ENCODE measurements around the gene IVL. TPM values are rescaled to one million over a fixed set of nuclear protein-coding genes. Genes with fewer than 3 reads are reported as not detected.

The IVL gene
- polyA plus RNA-seq, 1 of the 3 experiments (the other 2 are of a cell fraction) = 0.64 TPM

- H3K4me2 ChIP-seq = no peak overlapping the region
- no peaks in the 10 kb centered on the region for H3F3A ChIP-seq (replicated peaks; ENCODE audit: insufficient read depth)
- ChIA-PET CTCF (no interaction called here), POLR2A (no interaction called here)
- no peak for DNase-seq
- 2% methylated on average over 7 of the region's 10 CpGs for WGBS (ENCODE audit: low lambda C conversion rate)
- H3K4me3 ChIP-seq (ENCODE audit: low read depth in 2 of 2, low read length in 1 of 2) = no peak overlapping the region
- H3K27me3 ChIP-seq (ENCODE audit: insufficient read depth) = peaks cover 10% of the 10 kb centered on the region; the same call in 1 of the 2 replicates
- H3K9me2 ChIP-seq = no peaks in the 10 kb centered on the region
- no peaks in the 10 kb centered on the region for H3K9me3 ChIP-seq
- no peaks in the 10 kb centered on the region for H4K20me1 ChIP-seq (ENCODE audit: insufficient read depth)
- no peaks in the 10 kb centered on the region for H3K36me3 ChIP-seq (replicated peaks in 1 of 2; ENCODE audit: control insufficient read depth in 1 of 2, insufficient read depth in 2 of 2, low read length in 1 of 2)
- no peak overlapping the region for H3K27ac ChIP-seq (ENCODE audit: low read depth in 2 of 2, low read length in 1 of 2)
- no peak overlapping the region for H2AFZ ChIP-seq (ENCODE audit: low read depth)
- no peaks in the 10 kb centered on the region for H3K79me2 ChIP-seq (ENCODE audit: insufficient read depth)
- H3K4me1 ChIP-seq (ENCODE audit: control insufficient read depth in 1 of 2, insufficient read depth in 2 of 2, low read depth in 1 of 2, low read length in 1 of 2) = no peaks in the 10 kb centered on the region
- H3K9ac ChIP-seq = no peak overlapping the region
- TF ChIP-seq CHD2 (IDR thresholded peaks at IDR 0.05; ENCODE audit: low read length, partially characterized antibody) (no peak), JUND (IDR thresholded peaks at IDR 0.05) (no peak), TCF12 (IDR thresholded peaks at IDR 0.05) (no peak), TEAD4 (IDR thresholded peaks at IDR 0.05; ENCODE audit: borderline replicate concordance, insufficient read depth) (no peak), MEF2A (IDR thresholded peaks at IDR 0.05; ENCODE audit: borderline replicate concordance, low read depth) (no peak), RCOR1 (IDR thresholded peaks at IDR 0.05; ENCODE audit: low read length) (no peak), MXI1 (IDR thresholded peaks at IDR 0.05; ENCODE audit: low read depth, low read length) (no peak), SMC3 (IDR thresholded peaks at IDR 0.05; ENCODE audit: low read depth, low read length) (no peak), RFX5 (IDR thresholded peaks at IDR 0.05; ENCODE audit: low read length) (no peak), SIN3A (IDR thresholded peaks at IDR 0.05; ENCODE audit: borderline replicate concordance, low read depth, low read length) (no peak), TAF1 (IDR thresholded peaks at IDR 0.05; ENCODE audit: borderline replicate concordance, low read depth, low read length) (no peak), EZH2phosphoT487 (IDR thresholded peaks at IDR 0.05; ENCODE audit: borderline replicate concordance, low read depth) (no peak), NFIC (IDR thresholded peaks at IDR 0.05; ENCODE audit: borderline replicate concordance) (no peak)
- TF ChIP-seq, protein P1, sequence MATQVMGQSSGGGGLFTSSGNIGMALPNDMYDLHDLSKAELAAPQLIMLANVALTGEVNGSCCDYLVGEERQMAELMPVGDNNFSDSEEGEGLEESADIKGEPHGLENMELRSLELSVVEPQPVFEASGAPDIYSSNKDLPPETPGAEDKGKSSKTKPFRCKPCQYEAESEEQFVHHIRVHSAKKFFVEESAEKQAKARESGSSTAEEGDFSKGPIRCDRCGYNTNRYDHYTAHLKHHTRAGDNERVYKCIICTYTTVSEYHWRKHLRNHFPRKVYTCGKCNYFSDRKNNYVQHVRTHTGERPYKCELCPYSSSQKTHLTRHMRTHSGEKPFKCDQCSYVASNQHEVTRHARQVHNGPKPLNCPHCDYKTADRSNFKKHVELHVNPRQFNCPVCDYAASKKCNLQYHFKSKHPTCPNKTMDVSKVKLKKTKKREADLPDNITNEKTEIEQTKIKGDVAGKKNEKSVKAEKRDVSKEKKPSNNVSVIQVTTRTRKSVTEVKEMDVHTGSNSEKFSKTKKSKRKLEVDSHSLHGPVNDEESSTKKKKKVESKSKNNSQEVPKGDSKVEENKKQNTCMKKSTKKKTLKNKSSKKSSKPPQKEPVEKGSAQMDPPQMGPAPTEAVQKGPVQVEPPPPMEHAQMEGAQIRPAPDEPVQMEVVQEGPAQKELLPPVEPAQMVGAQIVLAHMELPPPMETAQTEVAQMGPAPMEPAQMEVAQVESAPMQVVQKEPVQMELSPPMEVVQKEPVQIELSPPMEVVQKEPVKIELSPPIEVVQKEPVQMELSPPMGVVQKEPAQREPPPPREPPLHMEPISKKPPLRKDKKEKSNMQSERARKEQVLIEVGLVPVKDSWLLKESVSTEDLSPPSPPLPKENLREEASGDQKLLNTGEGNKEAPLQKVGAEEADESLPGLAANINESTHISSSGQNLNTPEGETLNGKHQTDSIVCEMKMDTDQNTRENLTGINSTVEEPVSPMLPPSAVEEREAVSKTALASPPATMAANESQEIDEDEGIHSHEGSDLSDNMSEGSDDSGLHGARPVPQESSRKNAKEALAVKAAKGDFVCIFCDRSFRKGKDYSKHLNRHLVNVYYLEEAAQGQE (IDR thresholded peaks at IDR 0.05; ENCODE audit: low read depth, low read length) = no peak
Measured at GRCh38 chr1:152960452-152961044, 52.2 kb downstream of the IVL start.

Other genes starting within 250 kb of the IVL start
- not detected in 2 replicates for gene LCE2D, start 245.2 kb upstream of the IVL start, polyA plus RNA-seq (2012; rRNA removed)
- gene LCE2C, start 233.3 kb upstream of the IVL start, polyA plus RNA-seq (2012; rRNA removed) = not detected in 2 replicates
- not detected in 2 replicates for gene LCE2B, start 222.4 kb upstream of the IVL start, polyA plus RNA-seq (2012; rRNA removed)
- not detected in 2 replicates for gene LCE2A, start 210.2 kb upstream of the IVL start, polyA plus RNA-seq (2012; rRNA removed)
- gene LCE4A, start 200.4 kb upstream of the IVL start, polyA plus RNA-seq (2012; rRNA removed) = not detected in 2 replicates
- not detected in 2 replicates for gene KPRP, start 150.5 kb upstream of the IVL start, polyA plus RNA-seq (2012; rRNA removed)
- not detected in 2 replicates for gene LCE1F, start 133.4 kb upstream of the IVL start, polyA plus RNA-seq (2012; rRNA removed)
- not detected in 2 replicates for gene LCE1E, start 122.3 kb upstream of the IVL start, polyA plus RNA-seq (2012; rRNA removed)
- not detected in 2 replicates for gene LCE1D, start 111.8 kb upstream of the IVL start, polyA plus RNA-seq (2012; rRNA removed)
- not detected in 2 replicates for gene LCE1C, start 101.9 kb upstream of the IVL start, polyA plus RNA-seq (2012; rRNA removed)
- not detected in 2 replicates for gene LCE1B, start 96.6 kb upstream of the IVL start, polyA plus RNA-seq (2012; rRNA removed)
- gene LCE1A, start 81.1 kb upstream of the IVL start, polyA plus RNA-seq (2012; rRNA removed) = not detected in 2 replicates
- not detected in 2 replicates for gene LCE6A, start 65.7 kb upstream of the IVL start, polyA plus RNA-seq (2012; rRNA removed)
- not detected in 2 replicates for gene LCE7A, start 48.5 kb upstream of the IVL start, polyA plus RNA-seq (2012; rRNA removed)
- not detected in 2 replicates for gene SMCP, start 30.2 kb upstream of the IVL start, polyA plus RNA-seq (2012; rRNA removed)
- not detected in 2 replicates for gene SPRR5, start 38.7 kb downstream of the IVL start, polyA plus RNA-seq (2012; rRNA removed)
- gene SPRR4, start 62.1 kb downstream of the IVL start, polyA plus RNA-seq (2012; rRNA removed) = not detected in 2 replicates
- not detected in 2 replicates for gene SPRR1A, start 75.5 kb downstream of the IVL start, polyA plus RNA-seq (2012; rRNA removed)
- gene SPRR3, start 93.2 kb downstream of the IVL start, polyA plus RNA-seq (2012; rRNA removed) = not detected in 2 replicates
- not detected in 2 replicates for gene SPRR1B, start 122.7 kb downstream of the IVL start, polyA plus RNA-seq (2012; rRNA removed)
- not detected in 2 replicates for gene SPRR2D, start 132.6 kb downstream of the IVL start, polyA plus RNA-seq (2012; rRNA removed)
- gene SPRR2A, start 149.0 kb downstream of the IVL start, polyA plus RNA-seq (2012; rRNA removed) = not detected in 2 replicates
- not detected in 2 replicates for gene SPRR2B, start 163.1 kb downstream of the IVL start, polyA plus RNA-seq (2012; rRNA removed)
- gene SPRR2E, start 186.0 kb downstream of the IVL start, polyA plus RNA-seq (2012; rRNA removed) = not detected in 2 replicates
- gene SPRR2F, start 205.0 kb downstream of the IVL start, polyA plus RNA-seq (2012; rRNA removed) = not detected in 2 replicates
- not detected in 2 replicates for gene SPRR2G, start 242.3 kb downstream of the IVL start, polyA plus RNA-seq (2012; rRNA removed)